ENCODE results near the gene URB2.
"Not testable (repeated sequence)": the region's sequence is repeated elsewhere in the genome, so short reads cannot be mapped to it uniquely, and the experiment has no call there.

URB2 gene

DNA sequence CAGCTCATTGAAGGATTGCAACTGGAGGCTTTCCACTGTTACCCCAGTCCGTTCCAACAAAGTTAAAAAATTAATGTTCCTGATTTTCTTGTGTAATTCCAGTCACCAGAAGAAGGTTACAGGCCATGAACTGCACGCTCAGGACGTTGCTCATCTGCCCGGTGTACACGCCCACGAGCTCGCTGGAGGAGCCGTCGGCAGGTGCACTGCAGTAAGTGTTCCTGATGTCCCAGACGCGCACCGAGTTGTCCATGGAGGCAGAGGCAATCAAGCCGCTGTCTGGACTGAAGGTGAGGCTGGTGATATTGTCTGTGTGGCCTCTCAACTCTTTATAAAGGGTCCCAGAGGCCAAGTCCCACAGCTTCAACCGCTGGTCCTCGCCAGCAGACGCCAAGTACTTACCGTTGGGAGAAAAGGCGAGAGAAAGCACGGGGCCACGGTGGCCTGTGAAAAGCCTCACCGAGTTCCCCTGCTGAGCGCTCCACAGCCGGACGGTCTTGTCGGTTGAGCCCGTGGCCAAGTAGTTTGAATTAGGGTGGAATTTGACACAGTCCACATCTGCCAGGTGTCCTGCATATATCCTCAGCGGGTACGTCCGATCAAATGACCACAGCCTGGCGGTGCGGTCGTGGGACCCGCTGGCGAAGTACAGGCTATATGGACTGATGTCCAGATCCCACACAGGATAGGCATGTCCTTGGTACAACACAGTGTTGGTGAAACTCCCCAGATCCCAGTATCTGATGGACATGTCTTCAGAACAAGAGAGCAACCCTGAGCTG lies 31.6 kb upstream of the URB2 start:
- no peaks in the 10 kb centered on the region for H3K27me3 ChIP-seq (ENCODE audit: control insufficient read depth in 2 of 2, insufficient read depth in 2 of 2, low read length in 2 of 2)
- H3K27ac ChIP-seq (ENCODE audit: low read depth in 2 of 2, low read length in 2 of 2) = no peak overlapping the region
- H3K9me3 ChIP-seq (ENCODE audit: control insufficient read depth in 2 of 2, low read length in 2 of 2) = no peaks in the 10 kb centered on the region
- peaks cover 0 to 3% of the 10 kb centered on the region in 2 donors for H3K4me1 ChIP-seq (ENCODE audit: control insufficient read depth in 2 of 2, insufficient read depth in 2 of 2, low read length in 2 of 2)
- peaks cover 13 to 25% of the 10 kb centered on the region in 2 donors for H3K36me3 ChIP-seq (ENCODE audit: control insufficient read depth in 2 of 2, insufficient read depth in 2 of 2, low read length in 2 of 2)
- no peak overlapping the region for H3K9ac ChIP-seq (ENCODE audit: low read depth in 1 of 2, low read length in 2 of 2)
- no peak overlapping the region for H3K4me3 ChIP-seq (ENCODE audit: low read length in 2 of 2)

DNA sequence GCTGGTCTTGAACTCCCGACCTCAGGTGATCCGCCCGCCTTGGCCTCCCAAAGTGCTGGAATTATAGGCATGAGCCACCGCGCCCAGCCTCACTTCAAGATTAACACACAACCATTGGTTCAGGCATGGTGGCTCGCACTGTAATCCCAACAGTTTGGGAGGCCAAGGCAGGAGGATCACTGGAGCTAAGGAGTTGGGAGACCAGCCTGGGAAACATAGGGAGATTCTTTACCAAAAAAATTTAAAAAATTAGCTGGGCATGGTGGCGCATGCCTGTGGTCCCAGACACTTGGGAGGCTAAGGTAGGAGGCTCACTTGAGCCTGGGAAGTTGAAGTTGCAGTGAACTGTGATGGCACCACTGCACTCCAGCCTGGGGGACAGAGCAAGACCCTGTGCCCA lies 30.2 kb upstream of the URB2 start:
- not testable (repeated sequence) for H3K9me3 ChIP-seq (ENCODE audit: control insufficient read depth in 2 of 2, low read length in 2 of 2); H3K9ac ChIP-seq (ENCODE audit: low read depth in 1 of 2, low read length in 2 of 2); H3K27me3 ChIP-seq (ENCODE audit: control insufficient read depth in 2 of 2, insufficient read depth in 2 of 2, low read length in 2 of 2); H3K27ac ChIP-seq (ENCODE audit: low read depth in 2 of 2, low read length in 2 of 2); H3K4me3 ChIP-seq (ENCODE audit: low read length in 2 of 2); H3K4me1 ChIP-seq (ENCODE audit: control insufficient read depth in 2 of 2, insufficient read depth in 2 of 2, low read length in 2 of 2)
- H3K36me3 ChIP-seq (ENCODE audit: control insufficient read depth in 2 of 2, insufficient read depth in 2 of 2, low read length in 2 of 2) = peaks cover 20 to 28% of the 10 kb centered on the region in 2 donors

DNA sequence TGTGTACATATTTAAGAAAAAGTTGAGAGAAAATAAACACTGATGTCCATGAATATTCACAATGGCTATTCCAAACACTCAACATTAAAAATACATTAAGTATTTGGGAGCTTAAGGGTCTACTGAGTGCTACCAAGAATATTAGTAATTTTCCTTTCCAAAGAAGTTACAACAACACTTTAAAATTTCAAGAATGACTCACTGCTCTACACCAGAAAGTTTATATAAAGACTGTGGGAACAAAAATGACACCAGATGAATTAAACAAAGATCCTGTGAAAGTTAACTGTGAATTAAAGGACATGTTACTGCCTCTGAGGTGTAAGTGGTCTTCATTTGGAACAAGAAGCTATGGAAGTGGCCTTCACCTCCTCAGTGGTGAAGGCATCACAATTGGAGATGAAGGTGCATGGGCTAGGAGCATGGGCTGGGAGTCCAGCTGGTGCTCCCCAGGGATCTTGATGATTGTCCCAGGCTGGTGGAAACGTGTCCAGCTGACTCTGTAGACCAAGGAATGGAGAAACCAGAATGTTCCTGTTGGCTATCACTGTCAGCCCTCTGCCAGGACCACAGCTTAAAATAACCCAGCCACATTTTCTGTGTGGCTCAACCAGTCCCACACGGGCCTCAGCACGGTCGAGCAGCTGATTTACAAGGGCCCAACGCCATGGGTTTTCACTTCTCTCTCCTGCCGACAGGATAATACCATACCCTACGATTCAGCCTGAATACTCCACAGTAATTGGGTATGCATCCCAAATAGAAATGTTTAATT lies 28.9 kb upstream of the URB2 start:
- Histone ChIP-seq H3K27ac (ENCODE audit: low read depth in 2 of 2, low read length in 2 of 2) (peak overlapping the region; percentile 16 to 36), H3K4me3 (ENCODE audit: low read length in 2 of 2) (no peak overlapping the region), H3K9ac (ENCODE audit: low read depth in 1 of 2, low read length in 2 of 2) (no peak overlapping the region)

DNA sequence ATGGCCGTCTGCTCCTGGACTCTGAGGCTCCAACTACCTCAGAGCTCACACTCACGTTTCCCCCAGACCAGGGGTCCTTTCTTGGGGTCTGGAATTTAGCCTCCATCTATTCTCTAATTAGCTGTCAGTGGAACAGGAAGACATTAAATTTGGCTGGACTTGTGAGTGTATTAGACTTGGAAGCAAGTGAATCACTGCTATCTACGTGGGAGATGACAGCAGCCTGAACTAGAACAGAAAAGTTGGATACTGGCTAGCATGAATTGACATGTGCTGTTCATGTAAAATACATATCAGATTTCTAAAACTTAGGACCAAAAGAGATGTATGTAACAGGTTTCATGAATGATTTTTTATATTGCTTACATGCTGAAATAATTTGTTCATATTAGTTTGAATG lies 28.2 kb upstream of the URB2 start:
- peak overlapping the region in 1 of 2 donors; percentile 21 for H3K27ac ChIP-seq (ENCODE audit: low read depth in 2 of 2, low read length in 2 of 2)
- no peaks in the 10 kb centered on the region for H3K27me3 ChIP-seq (ENCODE audit: control insufficient read depth in 2 of 2, insufficient read depth in 2 of 2, low read length in 2 of 2)
- no peak overlapping the region for H3K4me3 ChIP-seq (ENCODE audit: low read length in 2 of 2)
- H3K9ac ChIP-seq (ENCODE audit: low read depth in 1 of 2, low read length in 2 of 2) = no peak overlapping the region
- H3K9me3 ChIP-seq (ENCODE audit: control insufficient read depth in 2 of 2, low read length in 2 of 2) = no peaks in the 10 kb centered on the region
- peaks cover 0 to 3% of the 10 kb centered on the region in 2 donors for H3K4me1 ChIP-seq (ENCODE audit: control insufficient read depth in 2 of 2, insufficient read depth in 2 of 2, low read length in 2 of 2)
- peaks cover 35 to 38% of the 10 kb centered on the region in 2 donors for H3K36me3 ChIP-seq (ENCODE audit: control insufficient read depth in 2 of 2, insufficient read depth in 2 of 2, low read length in 2 of 2)

More for the DNA sequence above, 28.9 kb upstream of the URB2 start:
- peaks cover 0 to 3% of the 10 kb centered on the region in 2 donors for H3K4me1 ChIP-seq (ENCODE audit: control insufficient read depth in 2 of 2, insufficient read depth in 2 of 2, low read length in 2 of 2)
- no peaks in the 10 kb centered on the region for H3K9me3 ChIP-seq (ENCODE audit: control insufficient read depth in 2 of 2, low read length in 2 of 2)
- H3K36me3 ChIP-seq (ENCODE audit: control insufficient read depth in 2 of 2, insufficient read depth in 2 of 2, low read length in 2 of 2) = peaks cover 30 to 36% of the 10 kb centered on the region in 2 donors
- H3K27me3 ChIP-seq (ENCODE audit: control insufficient read depth in 2 of 2, insufficient read depth in 2 of 2, low read length in 2 of 2) = no peaks in the 10 kb centered on the region

DNA sequence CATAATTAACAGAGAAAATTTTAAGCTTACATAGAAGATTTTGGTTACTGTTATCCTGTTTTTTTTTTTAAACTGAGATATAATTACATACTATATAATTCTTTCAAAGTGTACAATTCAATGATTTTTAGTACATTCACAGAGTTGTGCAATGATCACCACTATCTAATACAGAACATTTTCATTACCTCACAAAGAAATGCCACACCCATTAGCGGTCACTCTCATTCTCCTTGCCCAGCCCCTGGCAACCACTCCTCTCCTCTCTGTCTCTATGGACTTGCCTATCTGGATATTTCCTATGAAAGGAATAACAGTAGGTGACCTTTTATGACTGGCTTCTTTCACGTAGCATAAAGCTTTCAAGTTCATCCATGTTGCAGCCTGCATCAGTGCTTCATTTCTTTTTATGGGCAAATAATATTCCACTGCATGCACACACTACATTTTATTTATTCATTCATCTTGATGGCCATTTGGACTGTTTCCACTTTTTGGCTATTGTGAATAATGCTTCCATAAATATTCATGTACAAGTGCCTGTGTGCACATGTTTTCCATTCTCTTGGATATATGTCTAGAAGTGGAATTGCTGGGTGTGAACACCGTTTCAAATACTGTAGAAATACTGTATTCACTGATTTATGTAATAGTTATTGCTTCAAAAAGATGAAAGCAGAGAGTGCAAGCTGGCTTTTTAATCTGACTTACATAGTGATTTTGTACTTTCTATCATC lies 26.7 kb upstream of the URB2 start:
- Histone ChIP-seq H3K36me3 (ENCODE audit: control insufficient read depth in 2 of 2, insufficient read depth in 2 of 2, low read length in 2 of 2) (peaks cover 34% of the 10 kb centered on the region in 2 donors), H3K9me3 (ENCODE audit: control insufficient read depth in 2 of 2, low read length in 2 of 2) (no peaks in the 10 kb centered on the region), H3K27ac (ENCODE audit: low read depth in 2 of 2, low read length in 2 of 2) (no peak overlapping the region), H3K27me3 (ENCODE audit: control insufficient read depth in 2 of 2, insufficient read depth in 2 of 2, low read length in 2 of 2) (no peaks in the 10 kb centered on the region), H3K9ac (ENCODE audit: low read depth in 1 of 2, low read length in 2 of 2) (no peak overlapping the region), H3K4me3 (ENCODE audit: low read length in 2 of 2) (no peak overlapping the region), H3K4me1 (ENCODE audit: control insufficient read depth in 2 of 2, insufficient read depth in 2 of 2, low read length in 2 of 2) (peaks cover 0 to 3% of the 10 kb centered on the region in 2 donors)

DNA sequence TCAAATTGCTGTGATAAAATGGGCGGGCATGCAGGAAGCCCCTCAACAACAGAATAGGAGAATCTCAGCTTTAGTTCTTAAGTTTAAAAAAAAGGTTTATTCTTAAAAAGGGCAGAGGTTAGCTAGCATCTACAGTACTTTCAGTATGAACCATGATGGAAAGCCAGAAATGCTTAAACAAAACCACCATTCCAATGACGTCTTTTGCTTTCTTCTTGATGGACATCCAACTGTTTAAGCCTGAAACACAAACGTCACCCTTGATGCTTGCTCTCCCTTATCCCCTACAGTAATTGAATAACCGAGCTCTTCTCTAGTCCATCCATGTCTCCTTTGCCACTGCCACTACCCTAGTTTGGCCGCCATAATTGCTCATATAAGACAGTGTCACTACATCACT lies 25.8 kb upstream of the URB2 start:
- Histone ChIP-seq H3K36me3 (ENCODE audit: control insufficient read depth in 2 of 2, insufficient read depth in 2 of 2, low read length in 2 of 2) (peaks cover 31 to 33% of the 10 kb centered on the region in 2 donors), H3K9me3 (ENCODE audit: control insufficient read depth in 2 of 2, low read length in 2 of 2) (no peaks in the 10 kb centered on the region), H3K4me1 (ENCODE audit: control insufficient read depth in 2 of 2, insufficient read depth in 2 of 2, low read length in 2 of 2) (peaks cover 0 to 3% of the 10 kb centered on the region in 2 donors), H3K9ac (ENCODE audit: low read depth in 1 of 2, low read length in 2 of 2) (no peak overlapping the region), H3K4me3 (ENCODE audit: low read length in 2 of 2) (no peak overlapping the region), H3K27me3 (ENCODE audit: control insufficient read depth in 2 of 2, insufficient read depth in 2 of 2, low read length in 2 of 2) (no peaks in the 10 kb centered on the region), H3K27ac (ENCODE audit: low read depth in 2 of 2, low read length in 2 of 2) (no peak overlapping the region)

DNA sequence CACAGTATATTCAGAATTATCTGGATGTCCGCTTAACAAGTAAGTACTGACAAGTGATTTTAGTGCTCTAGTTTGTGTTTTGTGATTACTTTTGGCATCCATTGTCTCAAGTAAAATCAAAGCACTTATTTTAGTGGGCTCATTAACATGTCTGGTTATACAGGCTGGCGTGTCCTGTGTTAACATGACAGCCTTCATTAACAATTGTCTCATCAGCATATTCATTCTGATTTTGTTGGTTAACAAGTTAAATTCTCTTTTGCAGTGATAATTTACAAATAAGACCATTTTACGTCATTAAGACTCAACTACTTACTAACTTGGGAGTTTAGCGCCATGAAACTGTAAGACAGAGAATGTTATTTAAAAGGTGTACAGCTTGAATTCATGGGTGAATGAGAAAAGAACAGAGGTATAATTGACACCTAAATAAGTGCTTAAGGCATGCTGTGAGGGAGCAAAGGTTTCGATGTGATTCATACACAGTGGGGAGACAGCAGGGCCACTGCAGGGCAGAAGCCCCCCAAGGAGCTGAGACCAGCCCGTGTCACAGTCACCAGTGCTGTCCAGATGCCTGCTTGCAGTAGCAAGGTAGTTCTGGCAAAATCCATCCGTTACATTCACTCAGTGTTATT lies 22.6 kb upstream of the URB2 start:
- H3K36me3 ChIP-seq (ENCODE audit: control insufficient read depth in 2 of 2, insufficient read depth in 2 of 2, low read length in 2 of 2) = peaks cover 42 to 51% of the 10 kb centered on the region in 2 donors
- no peak overlapping the region for H3K9ac ChIP-seq (ENCODE audit: low read depth in 1 of 2, low read length in 2 of 2)
- H3K27me3 ChIP-seq (ENCODE audit: control insufficient read depth in 2 of 2, insufficient read depth in 2 of 2, low read length in 2 of 2) = no peaks in the 10 kb centered on the region
- H3K4me3 ChIP-seq (ENCODE audit: low read length in 2 of 2) = no peak overlapping the region
- H3K27ac ChIP-seq (ENCODE audit: low read depth in 2 of 2, low read length in 2 of 2) = no peak overlapping the region
- H3K4me1 ChIP-seq (ENCODE audit: control insufficient read depth in 2 of 2, insufficient read depth in 2 of 2, low read length in 2 of 2) = no peaks in the 10 kb centered on the region
- no peaks in the 10 kb centered on the region for H3K9me3 ChIP-seq (ENCODE audit: control insufficient read depth in 2 of 2, low read length in 2 of 2)

DNA sequence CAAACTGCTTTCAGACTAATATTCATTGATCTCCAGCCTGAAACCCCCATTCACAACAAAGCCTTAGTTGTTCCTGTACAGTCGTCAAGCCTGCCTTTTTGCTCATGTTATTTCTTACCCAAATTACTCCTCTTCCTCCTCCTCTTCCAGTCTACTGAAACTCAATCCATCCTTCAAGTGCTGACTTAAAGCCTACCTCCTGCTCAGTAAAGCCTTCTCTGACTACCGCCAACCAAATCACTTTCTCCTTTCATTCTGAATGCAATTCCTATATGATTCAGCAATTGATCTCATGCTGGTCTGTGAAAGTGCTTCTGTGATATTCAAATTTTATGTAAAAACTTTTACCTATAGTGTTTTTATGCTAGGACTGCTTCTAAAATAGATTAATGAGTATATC lies 18.7 kb upstream of the URB2 start:
- Histone ChIP-seq H3K9ac (ENCODE audit: low read depth in 1 of 2, low read length in 2 of 2) (no peak overlapping the region), H3K27me3 (ENCODE audit: control insufficient read depth in 2 of 2, insufficient read depth in 2 of 2, low read length in 2 of 2) (no peaks in the 10 kb centered on the region), H3K4me3 (ENCODE audit: low read length in 2 of 2) (no peak overlapping the region), H3K36me3 (ENCODE audit: control insufficient read depth in 2 of 2, insufficient read depth in 2 of 2, low read length in 2 of 2) (peaks cover 55 to 75% of the 10 kb centered on the region in 2 donors), H3K9me3 (ENCODE audit: control insufficient read depth in 2 of 2, low read length in 2 of 2) (no peaks in the 10 kb centered on the region), H3K4me1 (ENCODE audit: control insufficient read depth in 2 of 2, insufficient read depth in 2 of 2, low read length in 2 of 2) (no peaks in the 10 kb centered on the region), H3K27ac (ENCODE audit: low read depth in 2 of 2, low read length in 2 of 2) (no peak overlapping the region)

DNA sequence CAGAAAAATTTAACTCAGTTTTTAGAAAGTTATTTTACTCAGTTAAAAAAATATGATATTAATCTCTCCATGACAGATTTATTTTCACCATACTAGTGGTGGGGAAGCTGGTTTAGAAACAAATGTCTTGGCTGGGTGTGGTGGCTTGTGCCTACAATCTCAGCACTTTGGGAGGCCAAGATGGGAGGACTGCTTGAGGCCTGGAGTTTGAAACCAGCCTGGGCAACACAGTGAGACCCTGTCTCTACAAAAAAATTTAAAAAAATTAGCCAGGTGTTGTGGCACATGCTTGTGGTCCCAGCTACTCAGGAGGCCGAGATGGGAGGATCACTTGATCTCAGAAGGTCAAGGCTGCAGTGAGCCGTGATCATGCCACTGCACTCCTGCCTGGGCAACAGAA lies 17.5 kb upstream of the URB2 start:
- no peak overlapping the region for H3K4me3 ChIP-seq (ENCODE audit: low read length in 2 of 2)
- no peak overlapping the region for H3K9ac ChIP-seq (ENCODE audit: low read depth in 1 of 2, low read length in 2 of 2)
- no peaks in the 10 kb centered on the region for H3K9me3 ChIP-seq (ENCODE audit: control insufficient read depth in 2 of 2, low read length in 2 of 2)
- H3K27me3 ChIP-seq (ENCODE audit: control insufficient read depth in 2 of 2, insufficient read depth in 2 of 2, low read length in 2 of 2) = no peaks in the 10 kb centered on the region
- H3K36me3 ChIP-seq (ENCODE audit: control insufficient read depth in 2 of 2, insufficient read depth in 2 of 2, low read length in 2 of 2) = peaks cover 58 to 75% of the 10 kb centered on the region in 2 donors
- no peaks in the 10 kb centered on the region for H3K4me1 ChIP-seq (ENCODE audit: control insufficient read depth in 2 of 2, insufficient read depth in 2 of 2, low read length in 2 of 2)
- no peak overlapping the region for H3K27ac ChIP-seq (ENCODE audit: low read depth in 2 of 2, low read length in 2 of 2)

Measured in mucosa of rectum (tissue), 2 donors.